Measurements from ENCODE around the gene SLC35F4.

SLC35F4 gene

DNA sequence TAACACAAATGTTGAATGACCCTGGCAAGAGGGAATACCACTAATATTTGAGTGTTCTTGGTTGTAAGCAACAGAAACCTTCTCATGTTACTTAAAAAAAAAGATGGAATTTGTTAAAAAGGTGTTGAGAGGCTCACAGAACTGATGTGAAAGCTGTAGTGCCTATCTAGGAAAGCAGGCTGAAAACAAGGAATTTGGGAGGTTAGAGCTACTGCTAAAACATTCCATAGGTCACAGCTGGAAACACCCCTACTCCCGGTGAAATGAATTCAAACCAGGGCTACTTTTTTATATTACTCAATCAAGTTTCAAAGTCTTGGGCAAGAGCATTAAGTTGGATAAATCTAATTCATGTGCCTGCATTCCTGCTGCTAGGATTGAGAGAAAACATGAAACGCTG lies 104.1 kb downstream of the SLC35F4 start:
- no peak for TF ChIP-seq TAF1 (IDR thresholded peaks at IDR 0.05; ENCODE audit: low read depth)
- no peak for TF ChIP-seq EP300 (IDR thresholded peaks at IDR 0.05; ENCODE audit: borderline replicate concordance)
- TF ChIP-seq YY1 (IDR thresholded peaks at IDR 0.05; ENCODE audit: low read depth), result no peak
- no peak for TF ChIP-seq EGR1 (IDR thresholded peaks at IDR 0.05)
- no peak for TF ChIP-seq ZBTB7A (IDR thresholded peaks at IDR 0.05; ENCODE audit: low read depth)
- TF ChIP-seq TCF12 (IDR thresholded peaks at IDR 0.05; ENCODE audit: low read depth), result no peak
- no peak for TF ChIP-seq REST (IDR thresholded peaks at IDR 0.05; ENCODE audit: low read depth)
- TF ChIP-seq RAD21 (IDR thresholded peaks at IDR 0.05; ENCODE audit: low read depth), result no peak
- no peak for TF ChIP-seq TEAD4 (IDR thresholded peaks at IDR 0.05)
- TF ChIP-seq NFIC (IDR thresholded peaks at IDR 0.05), result no peak
- no peak for TF ChIP-seq MAX (IDR thresholded peaks at IDR 0.05)
- TF ChIP-seq FOXM1 (IDR thresholded peaks at IDR 0.05; ENCODE audit: borderline replicate concordance, low read depth), result no peak
- no peak for TF ChIP-seq CREB1 (IDR thresholded peaks at IDR 0.05; ENCODE audit: low read depth)
- TF ChIP-seq, protein P1, sequence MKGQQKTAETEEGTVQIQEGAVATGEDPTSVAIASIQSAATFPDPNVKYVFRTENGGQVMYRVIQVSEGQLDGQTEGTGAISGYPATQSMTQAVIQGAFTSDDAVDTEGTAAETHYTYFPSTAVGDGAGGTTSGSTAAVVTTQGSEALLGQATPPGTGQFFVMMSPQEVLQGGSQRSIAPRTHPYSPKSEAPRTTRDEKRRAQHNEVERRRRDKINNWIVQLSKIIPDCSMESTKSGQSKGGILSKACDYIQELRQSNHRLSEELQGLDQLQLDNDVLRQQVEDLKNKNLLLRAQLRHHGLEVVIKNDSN (IDR thresholded peaks at IDR 0.05), result no peak
- TF ChIP-seq CEBPB (IDR thresholded peaks at IDR 0.05), result no peak

DNA sequence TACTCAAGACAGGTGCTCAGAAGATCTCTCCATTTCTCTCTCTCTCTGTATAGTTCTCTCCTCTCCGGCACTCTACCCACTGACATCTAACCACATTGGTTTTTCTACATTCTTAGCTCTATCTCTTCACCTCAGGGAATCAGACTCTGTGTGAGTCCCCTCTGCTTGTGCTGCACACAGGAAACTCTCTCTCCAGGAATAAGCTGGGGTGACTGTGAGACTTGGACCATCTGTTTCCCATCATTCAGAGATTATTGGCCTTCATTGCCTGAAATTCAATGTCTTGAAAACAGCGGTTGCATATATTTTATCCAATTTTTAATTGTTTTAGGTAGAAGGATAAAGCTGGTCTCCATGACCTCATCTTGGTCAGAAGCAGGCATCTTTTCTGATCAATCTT lies 105.0 kb downstream of the SLC35F4 start:
- TF ChIP-seq TEAD4 (IDR thresholded peaks at IDR 0.05) (no peak), CREB1 (IDR thresholded peaks at IDR 0.05; ENCODE audit: low read depth) (no peak)

DNA sequence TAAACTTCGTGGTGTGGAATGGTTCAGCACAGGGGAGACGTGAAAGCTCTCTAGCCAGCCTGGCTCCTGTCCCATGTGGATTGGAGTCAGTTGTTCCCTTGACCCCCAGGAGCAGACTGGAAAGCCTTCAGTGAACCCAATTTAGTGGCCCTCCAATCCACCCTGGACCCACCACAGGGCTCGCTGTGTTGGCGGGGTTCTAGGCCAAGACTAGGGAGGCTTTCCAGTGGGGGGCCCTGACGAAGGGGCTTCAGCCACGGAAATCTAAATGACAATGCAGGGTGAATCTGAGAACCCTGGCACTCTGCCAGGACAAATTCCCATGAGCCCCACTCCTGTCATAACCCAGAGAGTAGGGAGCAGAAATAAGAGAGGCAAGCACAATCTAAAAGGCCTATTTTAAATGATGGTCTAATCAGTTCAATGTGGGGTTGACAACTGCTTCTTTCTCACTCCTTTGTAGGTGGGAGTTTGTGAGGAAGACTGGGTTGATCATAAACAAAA lies 110.8 kb downstream of the SLC35F4 start:
- TF ChIP-seq MAX (IDR thresholded peaks at IDR 0.05), result no peak
- TF ChIP-seq, protein P1 (IDR thresholded peaks at IDR 0.05), result no peak
- TF ChIP-seq CEBPB (IDR thresholded peaks at IDR 0.05), result no peak
- no peak for TF ChIP-seq CREB1 (IDR thresholded peaks at IDR 0.05; ENCODE audit: low read depth)
- no peak for TF ChIP-seq EP300 (IDR thresholded peaks at IDR 0.05; ENCODE audit: borderline replicate concordance)
- TF ChIP-seq EGR1 (IDR thresholded peaks at IDR 0.05), result no peak
- TF ChIP-seq FOXM1 (IDR thresholded peaks at IDR 0.05; ENCODE audit: borderline replicate concordance, low read depth), result no peak
- no peak for TF ChIP-seq REST (IDR thresholded peaks at IDR 0.05; ENCODE audit: low read depth)
- TF ChIP-seq YY1 (IDR thresholded peaks at IDR 0.05; ENCODE audit: low read depth), result no peak
- TF ChIP-seq TCF12 (IDR thresholded peaks at IDR 0.05; ENCODE audit: low read depth), result no peak
- TF ChIP-seq NFIC (IDR thresholded peaks at IDR 0.05), result no peak

GRCh38 chr14:57754527-57754926 lies 111.4 kb downstream of the SLC35F4 start:
- no peak for TF ChIP-seq CREB1 (IDR thresholded peaks at IDR 0.05; ENCODE audit: low read depth)

GRCh38 chr14:57753821-57754220 lies 112.1 kb downstream of the SLC35F4 start:
- TF ChIP-seq CEBPB (IDR thresholded peaks at IDR 0.05) (no peak), TAF1 (IDR thresholded peaks at IDR 0.05; ENCODE audit: low read depth) (no peak), NFIC (IDR thresholded peaks at IDR 0.05) (no peak), ZBTB7A (IDR thresholded peaks at IDR 0.05; ENCODE audit: low read depth) (no peak), MAX (IDR thresholded peaks at IDR 0.05) (no peak), EGR1 (IDR thresholded peaks at IDR 0.05) (no peak)
- TF ChIP-seq, protein P1 (IDR thresholded peaks at IDR 0.05), result no peak

DNA sequence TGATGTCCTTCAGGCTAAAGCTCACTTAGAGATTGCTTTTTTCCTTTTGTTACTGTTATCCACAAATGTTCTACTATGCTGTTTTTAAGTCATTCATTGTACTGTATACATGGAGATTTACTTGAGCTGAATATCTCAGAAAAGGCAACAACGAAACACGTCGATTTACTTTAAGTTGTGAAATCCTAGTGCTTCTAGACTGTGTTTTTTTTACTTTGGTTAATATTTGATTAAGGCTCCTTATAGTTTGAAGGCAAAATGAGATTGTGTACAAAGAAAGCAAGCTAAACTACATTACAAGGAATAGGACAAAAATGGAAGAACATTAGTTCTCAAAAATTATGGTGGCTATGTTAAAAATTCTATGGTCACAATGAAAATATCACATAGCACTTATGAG lies 114.5 kb downstream of the SLC35F4 start:
- TF ChIP-seq TAF1 (IDR thresholded peaks at IDR 0.05; ENCODE audit: low read depth) (no peak), EP300 (IDR thresholded peaks at IDR 0.05; ENCODE audit: borderline replicate concordance) (no peak), TCF12 (IDR thresholded peaks at IDR 0.05; ENCODE audit: low read depth) (no peak), CEBPB (IDR thresholded peaks at IDR 0.05) (no peak), EGR1 (IDR thresholded peaks at IDR 0.05) (no peak), MAX (IDR thresholded peaks at IDR 0.05) (no peak), CREB1 (IDR thresholded peaks at IDR 0.05; ENCODE audit: low read depth) (no peak), FOXM1 (IDR thresholded peaks at IDR 0.05; ENCODE audit: borderline replicate concordance, low read depth) (no peak), TEAD4 (IDR thresholded peaks at IDR 0.05) (no peak), ZBTB7A (IDR thresholded peaks at IDR 0.05; ENCODE audit: low read depth) (no peak), RAD21 (IDR thresholded peaks at IDR 0.05; ENCODE audit: low read depth) (no peak)
- TF ChIP-seq, protein P1 (IDR thresholded peaks at IDR 0.05), result no peak

Data from Ishikawa (cell line).